HG03442 (cell line): ENCODE data around the gene ZC3H18.
"Not testable (repeated sequence)": the region's sequence is repeated elsewhere in the genome, so short reads cannot be mapped to it uniquely, and the experiment has no call there.

Experiments used
- ATAC-seq: cut with Tn5 transposase; IDR thresholded peaks from one replicate; pipeline ENCODE4 v1.9.1; 2021; ENCODE audit warnings: mild to moderate bottlenecking, moderate library complexity; ENCODE audit not compliant: unreplicated experiment

Gene ZC3H18

DNA sequence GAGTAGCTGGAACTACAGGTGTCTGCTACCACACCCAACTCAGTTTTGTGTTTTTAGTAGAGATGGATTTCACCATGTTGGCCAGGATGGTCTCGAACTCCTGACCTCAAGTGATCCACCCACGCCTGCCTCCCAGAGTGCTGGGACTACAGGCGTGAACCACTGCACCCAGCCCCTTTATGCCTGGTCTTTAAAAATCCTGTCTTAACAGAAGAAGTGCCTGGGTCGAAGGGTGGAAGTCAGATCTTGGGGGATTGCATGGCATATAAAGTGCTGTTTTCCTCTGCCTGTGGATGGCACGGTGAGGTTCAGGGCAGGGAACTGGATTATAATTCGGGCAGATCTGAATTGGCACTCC is 30.3 kb downstream of the ZC3H18 start:
- ATAC-seq: no peak

DNA sequence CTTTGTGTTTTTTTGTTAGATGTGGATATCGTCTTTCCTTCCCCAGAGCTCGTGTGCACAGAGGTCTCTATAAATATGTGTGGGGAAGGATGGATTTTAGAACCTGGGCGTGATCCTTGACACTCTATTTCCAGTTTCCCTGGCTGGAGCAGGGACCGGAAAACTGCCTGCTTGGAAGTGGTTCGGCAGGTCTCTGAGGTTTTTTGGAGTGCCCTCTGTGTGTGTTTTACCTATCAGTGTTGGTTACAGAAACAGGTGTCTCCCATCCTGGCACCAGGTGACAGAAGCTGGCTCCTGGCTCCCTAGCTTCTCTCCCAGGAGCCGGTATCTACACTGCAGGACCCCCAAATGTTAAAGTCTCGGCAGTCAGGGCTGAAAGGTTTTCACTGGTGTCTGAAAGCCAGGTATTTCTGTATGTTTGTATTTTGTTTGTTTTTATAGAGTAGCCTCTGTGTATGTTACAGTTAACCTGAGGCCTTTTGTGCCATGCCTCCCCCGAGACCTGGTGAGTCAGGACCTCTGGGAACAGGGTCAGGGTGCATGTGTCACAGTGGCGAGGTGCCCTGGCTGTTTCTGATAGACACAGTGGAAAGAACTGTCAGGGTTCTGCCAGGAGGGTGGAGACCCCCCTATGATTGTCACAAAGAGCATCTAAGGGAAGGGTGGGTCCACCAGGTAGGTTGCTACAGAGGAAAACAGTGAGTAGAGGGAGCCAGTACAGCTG is 31.3 kb downstream of the ZC3H18 start:
- ATAC-seq: no peak

DNA sequence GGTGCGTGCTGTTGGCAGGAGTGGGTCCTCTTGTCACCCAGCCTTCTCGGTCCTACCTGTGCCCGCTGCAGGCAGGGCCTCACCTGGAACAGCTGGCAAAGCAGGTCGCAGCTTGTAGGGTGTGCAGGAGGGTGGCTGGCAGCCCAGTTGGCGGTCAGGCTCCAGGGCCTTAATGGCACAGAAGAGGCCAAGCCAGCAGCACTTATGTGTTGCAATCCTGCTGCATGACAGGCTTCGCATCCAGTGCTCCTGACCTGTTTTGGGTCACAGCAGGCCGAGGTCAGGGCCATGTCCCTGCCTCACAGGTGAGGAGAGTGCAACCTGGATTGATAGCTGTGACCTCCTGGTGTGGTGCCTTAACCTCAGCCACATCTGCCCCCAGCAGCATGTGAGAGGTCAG is 31.9 kb downstream of the ZC3H18 start:
- no peak for ATAC-seq

DNA sequence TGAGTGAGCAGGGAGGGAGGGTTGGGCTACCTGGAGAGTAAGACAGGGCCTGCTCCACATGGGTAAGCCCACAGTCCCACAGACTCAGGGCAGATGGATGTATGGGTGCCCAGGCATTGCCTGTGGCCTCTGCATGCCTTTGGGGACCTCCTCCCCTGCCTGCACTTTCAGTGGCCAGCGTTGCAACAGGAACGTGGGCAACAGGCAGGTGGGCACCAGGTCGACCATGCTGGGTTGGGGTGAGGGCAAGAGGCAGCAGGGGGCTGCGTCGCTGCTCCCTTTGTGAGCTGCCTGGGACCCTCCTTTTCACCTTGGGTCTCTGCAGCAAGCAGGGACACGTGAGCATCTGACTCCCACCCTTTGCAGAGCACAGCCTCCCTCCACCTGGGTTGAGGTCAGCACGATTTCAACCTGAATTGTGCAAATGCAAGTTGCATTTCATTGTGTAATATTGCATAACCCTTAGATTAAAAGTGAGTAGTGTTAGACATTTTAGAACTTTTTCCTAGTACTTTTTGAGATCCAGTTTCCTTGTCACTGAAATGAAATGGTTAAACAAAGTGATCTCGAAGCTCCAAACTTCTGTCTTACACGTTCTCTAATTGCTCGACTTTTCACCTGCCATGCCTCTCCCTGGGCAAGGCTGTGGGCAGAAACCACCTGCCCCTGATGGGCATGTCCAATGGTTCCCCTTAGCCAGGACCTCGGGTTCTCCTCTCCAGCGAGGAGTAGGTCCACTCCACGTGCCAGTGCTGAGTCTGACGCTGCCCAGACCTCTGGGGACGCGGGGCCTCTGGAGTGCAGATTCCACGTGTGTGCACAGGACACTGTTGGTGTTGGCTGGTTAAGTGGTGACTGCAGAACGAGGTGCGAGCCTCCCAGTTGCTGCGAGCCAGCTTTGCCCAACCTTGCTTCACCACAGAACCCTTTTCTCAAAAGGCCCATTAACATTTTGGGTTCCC is 35.3 kb downstream of the ZC3H18 start:
- ATAC-seq: no peak

DNA sequence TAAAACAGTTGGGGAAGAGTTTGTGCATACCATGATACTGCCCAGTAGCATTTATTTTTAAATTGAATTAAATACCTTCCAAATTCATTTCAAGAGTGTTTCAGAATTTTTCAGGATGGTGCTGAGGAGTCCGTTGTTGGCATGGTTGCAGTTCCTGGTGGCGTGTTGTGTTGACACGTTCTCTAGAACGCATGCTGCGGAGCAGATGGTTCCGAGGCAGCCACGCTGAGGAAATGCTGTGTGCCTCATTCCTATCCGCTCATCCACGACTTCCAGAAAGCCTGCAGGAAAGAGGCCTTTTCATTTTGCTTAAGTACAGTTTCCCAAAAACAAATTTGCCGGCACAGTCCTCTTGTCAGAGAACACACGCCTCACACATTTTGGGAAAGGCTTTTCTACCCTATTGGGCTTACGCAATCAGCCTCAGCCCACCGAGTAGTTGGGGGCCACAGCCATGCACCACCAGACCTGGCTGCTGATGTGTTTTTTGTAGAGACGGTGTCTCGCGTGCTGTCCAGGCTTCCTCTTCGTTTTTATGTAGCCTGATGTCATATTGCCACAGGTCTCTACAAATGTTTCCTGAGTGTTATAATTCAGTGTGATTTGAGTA is 36.0 kb downstream of the ZC3H18 start:
- no peak for ATAC-seq

DNA sequence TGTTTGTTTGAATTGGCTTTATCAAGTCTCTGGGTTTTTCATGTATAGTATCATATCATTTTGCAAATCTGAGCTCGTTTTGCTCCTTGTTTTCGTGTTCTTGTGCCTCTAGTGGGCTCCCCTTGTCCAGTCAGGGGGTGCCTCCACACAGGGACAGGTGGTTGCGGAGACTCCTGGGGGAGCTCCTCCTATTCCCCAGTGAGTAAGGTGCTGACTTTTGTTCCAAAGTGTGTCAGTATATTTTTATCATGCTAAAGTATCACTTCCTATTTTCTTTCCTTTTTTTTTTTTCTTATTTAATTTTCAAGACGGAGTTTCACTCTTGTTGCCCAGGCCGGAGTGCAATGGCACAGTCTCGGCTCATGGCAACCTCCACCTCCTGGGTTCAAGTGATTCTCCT is 37.9 kb downstream of the ZC3H18 start:
- ATAC-seq: no peak

DNA sequence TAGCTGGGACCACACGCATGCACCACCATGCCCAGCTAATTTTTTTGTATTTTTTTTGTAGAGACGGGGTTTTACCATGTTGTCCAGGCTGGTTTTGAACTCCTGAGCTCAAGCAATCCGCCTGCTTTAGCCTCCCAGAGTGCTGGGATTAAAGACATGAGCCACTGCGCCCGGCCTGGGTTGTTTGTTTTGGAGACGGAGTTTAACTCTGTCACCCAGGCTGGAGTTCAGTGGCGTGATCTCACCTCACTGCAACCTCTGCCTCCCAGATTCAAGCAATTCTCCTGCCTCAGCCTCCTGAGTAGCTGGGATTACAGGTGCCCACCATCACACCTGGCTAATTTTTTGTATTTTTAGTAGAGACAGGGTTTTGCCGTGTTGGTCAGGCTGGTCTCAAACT is 39.2 kb downstream of the ZC3H18 start:
- ATAC-seq: not testable (repeated sequence)

DNA sequence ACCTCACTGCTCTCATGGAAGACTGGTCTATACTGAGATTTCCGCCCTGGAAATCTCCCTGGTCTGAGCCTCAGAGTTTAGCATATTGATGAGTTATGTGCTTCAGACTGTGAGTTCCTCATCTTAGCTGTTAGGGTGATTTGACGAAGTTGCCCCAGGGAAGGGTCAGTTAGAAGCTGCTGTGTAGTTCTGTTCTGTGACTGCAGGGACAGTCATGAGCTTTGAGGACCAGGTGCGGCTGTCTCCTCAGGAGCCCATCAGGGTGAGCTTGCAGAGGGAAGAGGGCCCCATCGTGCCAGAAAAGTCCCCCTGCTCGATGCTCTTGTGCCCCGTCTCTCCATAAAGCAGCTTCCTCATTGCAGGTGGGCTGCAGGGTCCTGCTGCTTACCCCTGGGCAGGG is 39.9 kb downstream of the ZC3H18 start:
- no peak for ATAC-seq

DNA sequence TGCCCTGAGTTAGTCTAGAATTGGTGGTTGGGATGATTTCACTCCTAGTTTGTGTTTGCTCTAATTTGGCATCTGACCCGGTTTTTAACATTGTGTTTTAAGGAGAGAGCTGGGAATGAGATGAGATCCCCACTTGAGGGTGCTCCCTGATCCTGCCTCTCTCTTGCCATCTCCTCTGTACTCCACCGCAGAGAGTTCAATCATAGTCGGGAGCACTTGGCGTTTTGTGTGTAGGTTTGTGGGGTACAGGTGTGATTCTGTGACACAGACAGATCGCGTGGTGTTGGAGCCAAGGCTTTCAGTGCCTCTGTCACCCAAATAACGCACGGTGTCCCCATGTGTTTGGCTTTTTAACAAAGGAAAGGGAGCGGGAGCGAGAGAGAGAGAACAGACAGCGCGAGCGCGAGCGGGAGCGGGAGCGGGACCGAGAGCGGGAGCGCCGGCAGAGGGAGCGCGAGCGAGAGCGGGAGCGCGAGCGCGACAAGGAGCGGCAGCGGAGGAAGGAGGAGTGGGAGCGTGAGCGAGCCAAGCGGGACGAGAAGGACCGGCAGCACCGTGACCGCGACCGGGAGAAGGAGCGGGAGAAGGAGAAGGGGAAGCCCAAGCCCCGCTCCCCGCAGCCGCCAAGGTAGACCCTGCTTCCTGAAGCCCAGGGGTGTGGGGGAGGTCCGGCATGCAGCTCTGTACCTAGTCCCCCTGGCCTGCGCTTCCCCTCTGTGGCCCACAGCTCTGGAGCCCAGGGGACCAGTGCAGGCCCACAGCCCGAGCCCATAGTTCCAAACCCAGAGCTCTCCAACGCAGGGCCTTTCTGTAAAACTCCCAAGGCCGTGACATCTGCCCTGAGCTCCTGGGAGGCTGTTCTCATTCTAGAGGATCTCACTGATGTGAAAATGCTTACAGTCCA is 41.0 kb downstream of the ZC3H18 start:
- ATAC-seq: no peak

DNA sequence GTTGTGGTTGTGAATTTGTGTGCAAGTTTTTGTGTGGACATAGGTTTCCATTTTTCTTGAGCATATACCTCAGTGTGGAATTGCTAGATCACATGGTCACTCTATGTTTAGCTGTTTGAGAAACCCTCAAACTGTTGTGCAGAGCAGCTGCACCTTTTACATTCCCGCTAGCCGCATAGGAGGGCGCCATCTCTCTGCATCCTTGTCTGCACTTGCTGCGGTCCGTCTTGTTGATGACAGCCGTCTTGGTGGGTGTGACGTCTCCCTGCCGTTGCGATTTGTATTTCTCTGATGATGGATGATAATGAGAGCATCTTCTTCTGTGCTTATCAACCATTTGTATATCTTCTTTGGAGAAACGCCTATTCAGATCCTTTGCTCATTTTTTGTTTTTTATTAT is 43.1 kb downstream of the ZC3H18 start:
- ATAC-seq: no peak

DNA sequence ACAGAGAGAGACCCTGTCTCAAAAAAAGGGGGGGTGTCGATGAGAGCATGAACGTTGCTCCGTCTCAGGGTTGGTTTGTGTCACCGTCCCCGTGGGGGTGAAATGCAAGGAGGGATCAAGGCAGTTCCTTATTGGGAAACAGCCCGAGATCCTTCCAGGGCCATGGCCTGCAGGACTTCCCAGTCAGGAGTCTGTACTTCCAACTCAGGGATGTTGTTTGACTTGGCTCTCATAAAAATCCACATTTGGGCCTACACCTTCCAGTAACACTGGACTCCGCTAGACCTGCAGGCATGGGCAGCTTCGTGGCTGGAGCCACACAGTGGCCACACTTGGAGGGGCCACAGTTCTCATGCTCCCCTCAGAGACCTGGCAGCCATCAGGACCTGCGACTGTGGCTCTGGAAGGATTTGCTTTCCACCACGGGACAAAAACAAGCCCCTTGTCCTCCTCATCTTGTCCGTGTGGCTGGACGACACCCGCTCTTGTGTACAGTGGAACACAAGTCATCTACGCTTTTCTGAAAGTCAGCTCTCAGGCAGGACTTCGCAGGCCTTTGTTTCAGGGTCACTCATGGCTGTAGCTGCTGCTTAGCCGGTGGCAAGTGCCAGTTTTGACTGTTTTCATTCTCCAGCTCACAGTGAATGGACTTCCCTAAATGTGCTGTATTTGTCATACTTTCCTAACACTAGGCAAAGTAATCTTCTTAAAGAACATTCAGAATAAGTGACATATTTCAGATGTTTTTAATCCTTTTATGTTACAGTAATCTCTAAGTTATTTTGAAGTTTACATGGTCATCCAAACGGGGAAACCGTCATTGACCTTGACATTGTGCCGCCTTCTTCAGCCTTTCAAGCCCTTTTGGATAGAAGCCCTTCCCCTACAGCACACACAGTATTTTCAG is 44.0 kb downstream of the ZC3H18 start:
- no peak for ATAC-seq

DNA sequence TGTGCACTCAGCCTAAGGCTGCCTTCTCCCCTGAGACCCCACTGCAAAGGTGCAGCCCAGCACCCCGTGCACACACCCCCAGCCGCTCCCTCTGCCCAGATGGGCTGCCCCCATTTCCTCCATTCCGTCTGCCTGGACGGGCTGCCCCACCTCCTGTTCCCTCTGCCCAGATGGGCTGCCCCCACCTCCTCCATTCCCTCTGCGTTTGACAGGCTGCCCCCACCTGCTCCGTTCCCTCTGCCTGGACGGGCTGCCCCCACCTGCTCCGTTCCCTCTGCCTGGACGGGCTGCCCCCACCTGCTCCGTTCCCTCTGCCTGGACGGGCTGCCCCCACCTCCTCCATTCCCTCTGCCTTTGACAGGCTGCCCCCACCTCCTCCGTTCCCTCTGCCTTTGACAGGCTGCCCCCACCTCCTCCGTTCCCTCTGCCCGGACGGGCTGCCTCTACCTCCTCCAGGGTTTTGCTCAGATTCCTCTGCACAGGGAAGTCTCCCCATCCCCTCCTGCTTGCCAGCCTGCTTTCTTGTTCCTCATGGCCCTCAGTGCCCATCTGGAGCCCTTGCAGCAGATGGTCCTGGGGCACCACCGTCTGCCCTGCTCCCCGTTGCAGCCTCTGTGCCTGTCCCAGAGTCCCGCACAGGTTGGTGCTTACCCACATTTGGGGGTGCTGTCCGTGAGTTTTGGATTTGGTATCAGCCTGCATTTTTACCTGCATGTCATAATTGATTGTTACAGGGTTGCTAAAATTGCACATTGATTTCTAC is 44.8 kb downstream of the ZC3H18 start:
- ATAC-seq: no peak

DNA sequence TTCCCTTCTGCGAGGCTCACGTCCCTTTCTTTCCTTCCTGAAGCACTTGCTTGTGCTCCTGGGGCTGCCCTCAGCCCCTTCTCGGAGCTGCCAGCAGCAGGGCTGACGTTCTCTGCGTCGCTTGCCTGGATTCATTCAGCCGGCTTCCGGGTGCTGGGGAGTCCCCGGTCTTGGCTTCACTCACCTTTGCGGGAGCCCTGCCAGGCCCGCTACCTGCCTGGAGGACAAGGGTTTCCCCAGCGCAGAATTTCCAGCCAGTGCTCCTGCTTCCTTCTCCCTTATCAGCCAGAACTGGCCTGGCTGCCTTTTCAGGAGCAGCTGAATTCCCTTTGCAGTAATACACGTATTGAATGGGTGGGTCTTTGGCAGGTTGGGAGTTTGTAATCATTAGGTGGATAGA is 46.1 kb downstream of the ZC3H18 start:
- no peak for ATAC-seq

DNA sequence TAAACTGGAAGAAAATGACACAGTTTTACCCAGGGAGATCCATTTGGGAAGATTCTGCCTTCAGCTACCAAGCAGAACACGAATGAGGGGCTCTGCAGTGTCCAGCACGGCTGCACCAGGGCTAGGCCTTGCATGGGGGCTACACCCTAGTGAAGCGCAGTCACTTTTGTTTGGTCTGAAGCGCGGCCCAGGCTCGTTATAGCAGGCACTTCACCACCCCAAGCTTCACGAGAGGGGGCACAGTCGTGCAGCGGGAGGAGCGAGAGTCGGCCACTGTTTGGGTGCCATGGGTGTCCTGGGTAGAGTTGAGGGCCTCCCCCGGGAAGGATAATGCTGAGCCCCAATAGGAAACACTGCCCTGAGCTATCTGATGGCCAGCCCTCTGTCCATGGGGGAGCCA is 46.5 kb downstream of the ZC3H18 start:
- no peak for ATAC-seq

DNA sequence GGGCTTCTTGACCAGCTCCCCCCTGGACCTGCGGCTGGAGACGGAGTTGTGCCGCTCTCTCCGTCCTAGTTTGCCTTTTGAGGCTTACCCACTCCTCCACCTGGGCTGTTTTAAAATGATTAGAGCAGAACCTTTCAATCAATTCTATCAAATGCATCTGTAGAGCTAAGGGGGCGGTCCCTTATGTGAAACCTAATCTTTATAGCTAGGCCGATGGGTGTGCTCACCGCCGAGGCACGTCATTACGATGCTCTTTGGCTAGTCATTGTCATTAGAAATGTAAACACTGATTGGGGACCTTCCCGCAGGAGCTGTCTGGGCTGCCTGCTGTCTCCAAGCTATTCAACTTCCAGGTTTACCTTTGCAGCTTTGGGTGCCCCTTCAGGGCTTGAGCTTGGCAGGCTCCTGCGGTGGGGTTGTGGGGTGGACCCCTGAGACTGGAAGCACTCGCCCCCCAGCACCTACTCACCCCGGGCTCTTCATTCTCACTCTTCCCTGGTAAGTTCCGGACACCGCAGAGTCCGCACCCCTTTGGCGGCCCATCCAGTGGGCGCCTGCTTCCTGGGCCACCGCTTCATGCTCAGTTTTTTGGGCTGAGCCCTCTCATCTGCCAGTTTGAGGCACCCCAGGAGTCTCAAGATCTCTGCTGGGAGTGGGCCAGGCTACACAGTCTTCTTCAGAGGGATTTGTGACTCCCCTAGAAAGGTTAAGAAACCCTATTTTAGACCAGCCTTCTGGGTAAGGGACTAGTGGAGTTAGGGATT is 47.2 kb downstream of the ZC3H18 start:
- ATAC-seq: no peak

DNA sequence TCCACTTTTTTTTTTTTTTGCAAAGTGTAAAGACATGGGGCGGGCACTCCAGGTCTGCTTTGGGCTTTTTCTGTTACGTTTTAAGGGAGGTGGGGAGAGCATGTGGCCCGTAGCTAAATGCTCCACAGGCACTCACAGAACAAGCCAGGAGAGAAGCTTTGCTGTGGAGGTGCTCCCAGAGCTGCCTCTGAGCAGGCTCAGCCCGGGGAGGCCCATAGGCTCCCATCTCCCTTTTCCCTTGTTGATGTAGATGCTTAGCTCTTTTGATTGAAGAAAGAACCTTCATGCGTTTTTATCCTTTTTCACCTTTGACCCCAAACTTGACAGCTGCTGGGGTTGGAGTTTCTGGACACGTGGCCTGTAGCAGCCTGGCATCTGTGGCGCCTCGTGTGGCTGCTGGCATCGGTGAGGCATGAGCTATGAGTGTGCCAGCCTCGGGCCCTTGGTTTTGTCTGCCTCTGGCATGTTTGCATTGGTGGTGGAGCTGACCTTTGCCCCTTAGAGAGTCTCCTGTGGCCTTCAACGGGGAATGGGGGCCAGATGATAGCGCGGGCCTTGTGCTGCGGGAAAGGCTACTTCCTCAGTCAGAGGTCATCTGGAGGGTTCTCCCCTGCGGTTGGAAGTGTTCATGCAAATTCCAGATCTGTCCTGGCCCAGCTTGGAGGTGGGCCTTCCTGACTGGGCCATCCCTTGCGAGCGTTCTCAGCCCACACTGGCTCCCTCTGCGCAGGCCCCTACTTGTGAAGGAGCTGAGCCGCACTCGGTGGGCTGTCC is 48.2 kb downstream of the ZC3H18 start:
- ATAC-seq: no peak

DNA sequence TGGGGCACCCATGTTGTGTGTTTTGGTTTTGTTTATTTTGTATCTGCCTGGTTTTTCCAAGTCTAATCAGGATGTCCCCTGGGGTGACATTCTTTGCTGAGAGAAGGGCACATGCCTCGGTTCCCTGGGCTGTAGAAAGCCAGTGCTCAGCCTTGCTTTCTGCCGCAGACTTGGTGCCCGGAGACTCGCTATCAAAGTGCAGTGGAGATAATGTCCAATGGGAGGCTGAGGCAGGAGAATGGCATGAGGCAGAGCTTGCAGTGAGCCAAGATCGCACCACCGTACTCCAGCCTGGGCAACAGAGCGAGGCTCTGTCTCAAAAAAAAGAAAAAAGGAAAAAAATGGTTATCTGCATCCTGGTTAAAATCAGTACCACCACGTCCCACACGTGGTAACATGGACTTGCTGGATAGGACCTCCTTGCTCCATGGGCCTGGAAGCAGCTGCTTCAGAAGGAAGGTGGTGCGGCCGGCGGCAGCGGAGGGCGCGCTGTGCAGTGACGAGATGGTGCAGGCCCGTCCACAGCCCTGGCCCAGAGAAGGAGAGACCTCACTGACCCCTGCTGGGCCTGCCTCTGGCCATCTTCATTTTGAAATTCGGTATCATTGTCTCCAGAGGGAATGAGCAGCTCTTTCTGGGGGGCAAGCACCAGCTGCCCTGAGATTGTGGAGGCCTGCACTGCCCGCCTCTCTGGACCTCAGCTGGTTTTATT is 48.9 kb downstream of the ZC3H18 start:
- ATAC-seq: no peak
